Parathyroid adenoma (tissue), 2 donors: ENCODE data around the gene ABTB2.

Source experiments
- H2AFZ ChIP-seq: fragments of 300-600 bp; sonication (generic); one replicate; pipeline ENCODE4 v1.7.0; 2017; ENCODE audit warnings: antibody characterized with exemption, mild to moderate bottlenecking
- H3K27ac ChIP-seq: fragments of 300-600 bp; sonication (generic); one replicate; pipeline ENCODE4 v1.7.0; 2017
- H3K27me3 ChIP-seq: fragments of 300-600 bp; sonication (generic); one replicate; pipeline ENCODE4 v1.7.0; 2017; ENCODE audit warnings: low read length; ENCODE audit not compliant: control insufficient read depth, insufficient read depth
- H3K36me3 ChIP-seq: fragments of 300-600 bp; sonication (generic); one replicate; pipeline ENCODE4 v1.7.0; 2017; ENCODE audit warnings: low read length; ENCODE audit not compliant: control insufficient read depth, insufficient read depth
- H3K4me1 ChIP-seq: fragments of 300-600 bp; sonication (generic); one replicate; pipeline ENCODE4 v1.7.0; 2017; ENCODE audit warnings: control low read depth
- H3K4me2 ChIP-seq: fragments of 300-600 bp; sonication (generic); one replicate; pipeline ENCODE4 v1.7.0; 2017; ENCODE audit warnings: low read length
- H3K4me3 ChIP-seq: fragments of 300-600 bp; sonication (generic); one replicate; pipeline ENCODE4 v1.7.0; 2017; ENCODE audit warnings: low read depth, low read length
- H3K79me2 ChIP-seq: fragments of 300-600 bp; sonication (generic); one replicate; pipeline ENCODE4 v1.7.0; 2017; ENCODE audit warnings: control low read depth
- H3K9ac ChIP-seq: fragments of 300-600 bp; sonication (generic); one replicate; pipeline ENCODE4 v1.7.0; 2017; ENCODE audit warnings: mild to moderate bottlenecking
- H3K9me3 ChIP-seq: fragments of 300-600 bp; sonication (generic); one replicate; pipeline ENCODE4 v1.7.0; 2017; ENCODE audit warnings: low read length; ENCODE audit not compliant: control insufficient read depth
- CTCF ChIP-seq: fragments of 300-600 bp; sonication (generic); IDR thresholded peaks from one replicate; pipeline ENCODE4 v1.7.0; 2017; ENCODE audit warnings: antibody characterized with exemption, mild to moderate bottlenecking
- donor health status: primary hyperparathyroidism.

The ABTB2 gene

GRCh38 chr11:34262531-34263081, 95.2 kb downstream of the ABTB2 start:
- Histone ChIP-seq H3K9me3 (no peaks in the 10 kb centered on the region), H3K27ac (no peak overlapping the region), H3K4me2 (no peak overlapping the region), H3K79me2 (no peaks in the 10 kb centered on the region), H2AFZ (no peak overlapping the region), H3K4me3 (no peak overlapping the region), H3K4me1 (no peaks in the 10 kb centered on the region), H3K36me3 (no peaks in the 10 kb centered on the region), H3K27me3 (no peaks in the 10 kb centered on the region), H3K9ac (no peak overlapping the region)
- no peak for TF ChIP-seq CTCF

- Histone ChIP-seq H3K4me3 (no peak overlapping the region), H3K27me3 (no peaks in the 10 kb centered on the region), H3K27ac (no peak overlapping the region), H3K79me2 (no peaks in the 10 kb centered on the region), H2AFZ (no peak overlapping the region), H3K9ac (no peak overlapping the region), H3K4me1 (no peaks in the 10 kb centered on the region), H3K36me3 (no peaks in the 10 kb centered on the region), H3K4me2 (no peak overlapping the region), H3K9me3 (no peaks in the 10 kb centered on the region)
- no peak for TF ChIP-seq CTCF
Measured at GRCh38 chr11:34261820-34262219, 96.0 kb downstream of the ABTB2 start.

- no peaks in the 10 kb centered on the region for H3K36me3 ChIP-seq
- no peak overlapping the region for H3K27ac ChIP-seq
- H3K4me2 ChIP-seq = no peak overlapping the region
- no peaks in the 10 kb centered on the region for H3K4me1 ChIP-seq
- no peaks in the 10 kb centered on the region for H3K9me3 ChIP-seq
- H3K4me3 ChIP-seq = no peak overlapping the region
- H2AFZ ChIP-seq = no peak overlapping the region
- H3K9ac ChIP-seq = no peak overlapping the region
- no peak for TF ChIP-seq CTCF
- no peaks in the 10 kb centered on the region for H3K79me2 ChIP-seq
- no peaks in the 10 kb centered on the region for H3K27me3 ChIP-seq
Measured at GRCh38 chr11:34261095-34261494, 96.7 kb downstream of the ABTB2 start.

GRCh38 chr11:34260072-34260575, 97.7 kb downstream of the ABTB2 start:
- Histone ChIP-seq H3K4me3 (no peak overlapping the region), H3K36me3 (no peaks in the 10 kb centered on the region), H3K27ac (no peak overlapping the region), H3K79me2 (no peaks in the 10 kb centered on the region), H3K4me1 (no peaks in the 10 kb centered on the region), H2AFZ (no peak overlapping the region), H3K9ac (no peak overlapping the region), H3K27me3 (no peaks in the 10 kb centered on the region), H3K4me2 (no peak overlapping the region), H3K9me3 (no peaks in the 10 kb centered on the region)
- TF ChIP-seq CTCF = no peak

- Histone ChIP-seq H3K4me2 (no peak overlapping the region), H3K36me3 (no peaks in the 10 kb centered on the region), H2AFZ (no peak overlapping the region), H3K27ac (no peak overlapping the region), H3K27me3 (no peaks in the 10 kb centered on the region), H3K9me3 (no peaks in the 10 kb centered on the region), H3K79me2 (no peaks in the 10 kb centered on the region), H3K4me1 (no peaks in the 10 kb centered on the region), H3K4me3 (no peak overlapping the region), H3K9ac (no peak overlapping the region)
- TF ChIP-seq CTCF = no peak
Measured at GRCh38 chr11:34259087-34259486, 98.7 kb downstream of the ABTB2 start.
